SU-DHL-6 (cell line): Measurements from ENCODE around the gene SH2D5.

ENCODE experiments used
- H2AFZ ChIP-seq: fragments of 200-600 bp; sonication (generic); 2 replicates; pipeline ENCODE4 v1.6.1; 2014; ENCODE audit warnings: low read depth, mild to moderate bottlenecking, moderate library complexity, mixed read lengths, antibody characterized with exemption, low read length; ENCODE audit not compliant: severe bottlenecking
- H3F3A ChIP-seq: fragments of 200-600 bp; shearing (Covaris generic); 2 replicates; pipeline ENCODE4 v1.6.0; 2016; ENCODE audit warnings: antibody characterized with exemption, mild to moderate bottlenecking; ENCODE audit not compliant: insufficient read depth
- H3K27ac ChIP-seq: fragments of 200-600 bp; sonication (generic); 2 replicates; pipeline ENCODE4 v1.5.1; 2016; ENCODE audit warnings: low read depth, mild to moderate bottlenecking, low read length, moderate library complexity, mixed read lengths
- H3K27me3 ChIP-seq: fragments of 200-600 bp; sonication (generic), shearing (Covaris generic); 2 replicates; pipeline ENCODE4 v1.6.0; 2014; ENCODE audit warnings: mild to moderate bottlenecking, low read length
- H3K36me3 ChIP-seq: fragments of 200-600 bp; sonication (generic); 2 replicates; pipeline ENCODE4 v1.6.1; 2014; ENCODE audit warnings: mild to moderate bottlenecking, low read length, mixed read lengths
- H3K4me2 ChIP-seq: fragments of 300-600, 200-600 bp; shearing (Covaris generic), sonication (generic); 2 replicates; pipeline ENCODE4 v1.6.0; 2014; ENCODE audit warnings: low read length, low read depth, mild to moderate bottlenecking; ENCODE audit not compliant: poor library complexity, severe bottlenecking
- H3K4me3 ChIP-seq: fragments of 200-600 bp; sonication (generic); 2 replicates; pipeline ENCODE4 v1.5.1; 2014; ENCODE audit warnings: antibody characterized with exemption, low read length, mild to moderate bottlenecking, mixed read lengths; ENCODE audit not compliant: insufficient read depth, poor library complexity, severe bottlenecking
- H3K79me2 ChIP-seq: fragments of 200-600 bp; sonication (generic); 2 replicates; pipeline ENCODE4 v1.6.1; 2014; ENCODE audit warnings: mild to moderate bottlenecking, low read length, moderate library complexity; ENCODE audit not compliant: insufficient read depth
- H3K9ac ChIP-seq: fragments of 200-600 bp; sonication (generic); 2 replicates; pipeline ENCODE4 v1.7.0; 2014; ENCODE audit warnings: mild to moderate bottlenecking, low read length
- H3K9me2 ChIP-seq: fragments of 200-600 bp; sonication (generic); replicated peaks from 2 replicates; pipeline ENCODE4 v1.6.1; 2014; ENCODE audit warnings: low read length; ENCODE audit not compliant: insufficient read depth
- H3K9me3 ChIP-seq: fragments of 200-600 bp; sonication (generic); 2 replicates; pipeline ENCODE4 v1.6.1; 2014; ENCODE audit warnings: low read length, mixed read lengths; ENCODE audit not compliant: insufficient read depth
- H4K20me1 ChIP-seq: fragments of 200-600 bp; sonication (generic); 2 replicates; pipeline ENCODE4 v1.6.1; 2014; ENCODE audit warnings: low read depth, mild to moderate bottlenecking, antibody characterized with exemption, low read length, moderate library complexity, mixed read lengths
- EZH2phosphoT487 ChIP-seq: fragments of 200-600 bp; sonication (generic), shearing (Covaris generic); conservative IDR thresholded peaks from 2 replicates; pipeline ENCODE4 v1.6.1; 2018; ENCODE audit warnings: mild to moderate bottlenecking, antibody characterized with exemption, low read length, moderate library complexity, mixed read lengths
- TF ChIP-seq, protein P1 (sequence below): fragments of 200-600 bp; sonication (generic); IDR thresholded peaks from one replicate; pipeline ENCODE4 v1.5.1; 2017; ENCODE audit warnings: antibody characterized with exemption, mild to moderate bottlenecking, low read length, moderate library complexity; ENCODE audit not compliant: insufficient read depth, poor library complexity, severe bottlenecking

Gene SH2D5

DNA sequence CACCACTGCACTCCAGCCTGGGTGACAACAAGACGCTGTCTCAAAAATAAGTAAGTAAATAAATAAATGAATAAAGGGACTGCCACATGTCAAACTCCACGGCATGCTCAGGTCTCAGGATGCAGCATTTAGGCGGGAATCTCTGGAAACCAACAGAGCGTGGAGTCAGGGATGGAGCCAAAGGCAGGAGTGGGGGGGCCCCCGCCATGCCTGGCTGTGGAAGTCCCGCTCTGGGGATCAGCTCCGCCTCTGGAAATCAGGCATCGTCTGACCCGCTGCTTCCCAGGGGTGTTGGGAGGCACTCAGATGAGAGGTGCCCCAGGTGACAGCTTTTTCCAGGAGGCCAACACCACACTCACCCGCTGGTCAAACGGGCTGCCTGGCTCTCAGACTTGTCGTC lies 34.9 kb downstream of the SH2D5 start:
- no peak overlapping the region for H2AFZ ChIP-seq
- H3K4me3 ChIP-seq = no peak overlapping the region

DNA sequence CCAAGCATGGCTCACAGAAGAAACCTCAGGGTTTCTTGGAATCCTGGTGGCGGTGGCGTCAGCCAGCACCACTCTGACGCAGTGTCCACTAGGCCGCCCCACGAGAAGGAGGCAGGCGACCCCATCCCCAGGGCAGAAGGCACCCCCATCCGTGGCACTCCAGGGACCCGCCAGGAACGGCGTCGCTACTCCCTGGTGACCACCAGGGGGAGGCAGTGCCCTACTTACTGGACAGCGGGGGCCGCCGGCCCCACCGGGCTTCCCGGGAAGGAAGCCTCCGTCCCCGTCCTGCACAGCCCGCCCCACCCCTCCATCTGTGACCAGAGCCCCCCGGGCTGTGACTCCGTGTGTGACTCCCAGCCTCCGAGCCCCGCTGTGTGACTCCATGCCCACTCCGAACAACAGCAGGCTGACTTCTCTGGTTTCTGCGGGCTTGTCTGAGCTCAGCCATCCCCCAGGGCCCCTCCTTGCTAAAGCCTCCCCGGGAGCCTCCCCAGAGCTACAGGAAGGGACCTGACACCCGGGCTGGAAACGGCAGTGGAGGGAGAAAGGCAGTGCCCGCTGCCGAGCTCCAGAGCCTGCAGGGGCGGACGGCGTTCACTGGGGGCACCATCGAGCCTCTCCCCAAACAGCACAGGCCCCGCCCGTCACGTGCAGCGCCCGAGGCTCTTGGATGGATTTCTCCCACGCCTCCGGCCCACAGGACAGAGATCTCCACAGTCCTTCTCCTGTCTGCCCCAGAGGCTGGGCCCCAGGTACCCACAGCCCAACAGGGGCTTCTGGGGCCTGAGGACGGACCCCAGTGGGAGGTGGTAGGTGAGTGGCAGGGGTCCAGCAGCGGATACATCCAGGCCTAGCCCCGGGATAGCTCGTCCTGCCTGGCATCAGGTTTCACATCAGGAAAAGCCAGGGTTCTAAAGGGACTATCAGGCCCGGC lies 35.8 kb downstream of the SH2D5 start:
- Histone ChIP-seq H3K9me3 (no peaks in the 10 kb centered on the region), H3K36me3 (no peaks in the 10 kb centered on the region), H3K9ac (peak overlapping the region; percentile 76), H3K27me3 (no peaks in the 10 kb centered on the region), H2AFZ (peak overlapping the region; percentile 100), H3K4me2 (peak overlapping the region; percentile 93), H3K27ac (no peak overlapping the region), H3K4me3 (peak overlapping the region; percentile 67), H3K9me2 (no peaks in the 10 kb centered on the region), H3K79me2 (no peaks in the 10 kb centered on the region), H3F3A (no peaks in the 10 kb centered on the region), H4K20me1 (no peaks in the 10 kb centered on the region)
- TF ChIP-seq EZH2phosphoT487 = no peak
- TF ChIP-seq, protein P1, sequence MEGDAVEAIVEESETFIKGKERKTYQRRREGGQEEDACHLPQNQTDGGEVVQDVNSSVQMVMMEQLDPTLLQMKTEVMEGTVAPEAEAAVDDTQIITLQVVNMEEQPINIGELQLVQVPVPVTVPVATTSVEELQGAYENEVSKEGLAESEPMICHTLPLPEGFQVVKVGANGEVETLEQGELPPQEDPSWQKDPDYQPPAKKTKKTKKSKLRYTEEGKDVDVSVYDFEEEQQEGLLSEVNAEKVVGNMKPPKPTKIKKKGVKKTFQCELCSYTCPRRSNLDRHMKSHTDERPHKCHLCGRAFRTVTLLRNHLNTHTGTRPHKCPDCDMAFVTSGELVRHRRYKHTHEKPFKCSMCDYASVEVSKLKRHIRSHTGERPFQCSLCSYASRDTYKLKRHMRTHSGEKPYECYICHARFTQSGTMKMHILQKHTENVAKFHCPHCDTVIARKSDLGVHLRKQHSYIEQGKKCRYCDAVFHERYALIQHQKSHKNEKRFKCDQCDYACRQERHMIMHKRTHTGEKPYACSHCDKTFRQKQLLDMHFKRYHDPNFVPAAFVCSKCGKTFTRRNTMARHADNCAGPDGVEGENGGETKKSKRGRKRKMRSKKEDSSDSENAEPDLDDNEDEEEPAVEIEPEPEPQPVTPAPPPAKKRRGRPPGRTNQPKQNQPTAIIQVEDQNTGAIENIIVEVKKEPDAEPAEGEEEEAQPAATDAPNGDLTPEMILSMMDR = peak; percentile 70

More for the DNA sequence above, 34.9 kb downstream of the SH2D5 start:
- no peaks in the 10 kb centered on the region for H3K9me3 ChIP-seq
- no peaks in the 10 kb centered on the region for H4K20me1 ChIP-seq
- H3F3A ChIP-seq = no peaks in the 10 kb centered on the region
- no peak overlapping the region for H3K27ac ChIP-seq
- no peaks in the 10 kb centered on the region for H3K36me3 ChIP-seq
- H3K79me2 ChIP-seq = no peaks in the 10 kb centered on the region
- TF ChIP-seq, protein P1 = no peak
- no peak for TF ChIP-seq EZH2phosphoT487
- H3K9me2 ChIP-seq = no peaks in the 10 kb centered on the region
- H3K9ac ChIP-seq = no peak overlapping the region
- H3K4me2 ChIP-seq = no peak overlapping the region
- H3K27me3 ChIP-seq = no peaks in the 10 kb centered on the region

DNA sequence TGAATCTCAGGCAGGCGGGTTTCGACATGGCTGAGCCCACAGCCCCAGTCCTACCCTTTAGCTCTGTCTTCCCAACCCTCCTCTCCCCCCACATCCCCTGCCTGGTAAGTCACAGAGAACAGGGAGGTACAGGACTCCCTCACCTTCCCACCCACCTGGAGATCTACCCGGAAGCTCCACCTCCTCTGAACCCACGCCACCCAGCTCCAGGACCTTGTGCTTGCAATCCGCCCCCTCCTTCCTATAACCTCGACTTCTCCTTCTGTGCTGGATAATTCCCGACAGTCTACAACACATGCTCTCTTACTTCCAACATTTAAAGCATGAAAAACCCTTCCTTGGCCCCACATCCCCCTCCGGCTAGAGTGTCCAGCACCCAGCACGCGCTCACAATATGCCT lies 37.0 kb downstream of the SH2D5 start:
- Histone ChIP-seq H3K79me2 (no peaks in the 10 kb centered on the region), H3K4me2 (no peak overlapping the region), H4K20me1 (no peaks in the 10 kb centered on the region), H3K27ac (no peak overlapping the region), H3K9ac (no peak overlapping the region), H2AFZ (no peak overlapping the region), H3K36me3 (no peaks in the 10 kb centered on the region), H3F3A (no peaks in the 10 kb centered on the region), H3K9me3 (no peaks in the 10 kb centered on the region), H3K27me3 (no peaks in the 10 kb centered on the region), H3K9me2 (no peaks in the 10 kb centered on the region), H3K4me3 (no peak overlapping the region)
- TF ChIP-seq, protein P1 = no peak
- no peak for TF ChIP-seq EZH2phosphoT487
